ENCODE measurements around the gene DLGAP1. TPM values are rescaled to one million over a fixed set of nuclear protein-coding genes. Genes with fewer than 3 reads are reported as not detected.

DLGAP1 gene
- total and polyA plus RNA-seq, 4 donors = 0.54 to 11.8 (median 3.1) TPM

GRCh38 chr18:3667255-3668137, 787.6 kb downstream of the DLGAP1 start:
- no peak overlapping the region for H3K27ac ChIP-seq (ENCODE audit: low read depth in 1 of 2, low read length in 1 of 2)
- H3K9ac ChIP-seq (ENCODE audit: insufficient read depth in 1 of 2, low read length in 2 of 2) = no peak overlapping the region
- DNase-seq (peak in 1 of 3 donors; percentile 32), ATAC-seq (ENCODE audit: insufficient read depth, low FRiP score) (no peak)
- WGBS, 2 donors = 73 to 76% methylated on average over 8 of the region's 8 CpGs
- TF ChIP-seq CTCF (IDR thresholded peaks at IDR 0.05; ENCODE audit: control extremely low read depth, extremely low read depth) = no peak
- H3K27me3 ChIP-seq (ENCODE audit: control insufficient read depth in 3 of 3, insufficient read depth in 3 of 3, low read length in 2 of 3) = no peaks in the 10 kb centered on the region
- H3K4me3 ChIP-seq = no peak overlapping the region
- peaks cover 0 to 34% (median 0%) of the 10 kb centered on the region in 5 donors for H3K4me1 ChIP-seq (ENCODE audit: control insufficient read depth in 5 of 5, insufficient read depth in 5 of 5, low read length in 5 of 5)
- no peaks in the 10 kb centered on the region for H3K36me3 ChIP-seq (ENCODE audit: control insufficient read depth in 4 of 4, insufficient read depth in 4 of 4, low read length in 4 of 4)
- H3K9me3 ChIP-seq (ENCODE audit: control insufficient read depth in 4 of 4, insufficient read depth in 3 of 4, low read length in 3 of 4) = peaks cover 0 to 4% (median 0%) of the 10 kb centered on the region in 4 donors

- no peak for TF ChIP-seq CTCF (IDR thresholded peaks at IDR 0.05; ENCODE audit: control extremely low read depth, extremely low read depth)
- 90 to 92% methylated on average over 5 of the region's 5 CpGs for WGBS, 2 donors
- ATAC-seq (ENCODE audit: insufficient read depth, low FRiP score) = no peak
- H3K4me1 ChIP-seq (ENCODE audit: control insufficient read depth in 5 of 5, insufficient read depth in 5 of 5, low read length in 5 of 5) = peaks cover 0 to 32% (median 0%) of the 10 kb centered on the region in 5 donors
- no peak overlapping the region for H3K9ac ChIP-seq (ENCODE audit: insufficient read depth in 1 of 2, low read length in 2 of 2)
- no peaks in the 10 kb centered on the region for H3K27me3 ChIP-seq (ENCODE audit: control insufficient read depth in 3 of 3, insufficient read depth in 3 of 3, low read length in 2 of 3)
- no peak overlapping the region for H3K4me3 ChIP-seq
- peaks cover 0 to 4% (median 0%) of the 10 kb centered on the region in 4 donors for H3K9me3 ChIP-seq (ENCODE audit: control insufficient read depth in 4 of 4, insufficient read depth in 3 of 4, low read length in 3 of 4)
- no peak overlapping the region for H3K27ac ChIP-seq (ENCODE audit: low read depth in 1 of 2, low read length in 1 of 2)
- DNase-seq = no peak
- H3K36me3 ChIP-seq (ENCODE audit: control insufficient read depth in 4 of 4, insufficient read depth in 4 of 4, low read length in 4 of 4) = no peaks in the 10 kb centered on the region
These were observed 788.4 kb downstream of the DLGAP1 start for GRCh38 chr18:3666526-3667254.

- Histone ChIP-seq H3K4me1 (ENCODE audit: control insufficient read depth in 5 of 5, insufficient read depth in 5 of 5, low read length in 5 of 5) (peaks cover 0 to 24% (median 0%) of the 10 kb centered on the region in 5 donors), H3K9me3 (ENCODE audit: control insufficient read depth in 4 of 4, insufficient read depth in 3 of 4, low read length in 3 of 4) (peaks cover 0 to 4% (median 0%) of the 10 kb centered on the region in 4 donors), H3K36me3 (ENCODE audit: control insufficient read depth in 4 of 4, insufficient read depth in 4 of 4, low read length in 4 of 4) (no peaks in the 10 kb centered on the region), H3K27ac (ENCODE audit: low read depth in 1 of 2, low read length in 1 of 2) (peak overlapping the region; percentile 41 to 58), H3K27me3 (ENCODE audit: control insufficient read depth in 3 of 3, insufficient read depth in 3 of 3, low read length in 2 of 3) (no peaks in the 10 kb centered on the region), H3K9ac (ENCODE audit: insufficient read depth in 1 of 2, low read length in 2 of 2) (peak overlapping the region in 1 of 2 donors; percentile 54), H3K4me3 (no peak overlapping the region)
- DNase-seq (peak; percentile 90 to 94 (median 93)), ATAC-seq (ENCODE audit: insufficient read depth, low FRiP score) (peak; percentile 88)
- TF ChIP-seq CTCF (IDR thresholded peaks at IDR 0.05; ENCODE audit: control extremely low read depth, extremely low read depth) = peak; percentile 97
- 26 to 30% methylated on average over 20 of the region's 20 CpGs for WGBS, 2 donors
These were observed 789.2 kb downstream of the DLGAP1 start for GRCh38 chr18:3665780-3666525.

Measured in lung (tissue), 12 donors.